Keratinocyte (primary cell): ENCODE results near the gene DPF3. TPM values are rescaled to one million over a fixed set of nuclear protein-coding genes. Genes with fewer than 3 reads are reported as not detected.

ENCODE experiments used
- DNase-seq: peaks from one replicate; pipeline ENCODE4 v3.0.0-alpha.2; 2011; ENCODE audit warnings: low read depth, missing footprints, low spot score
- FAIRE-seq: peaks from 2 replicates; lab custom pipeline; 2011; peaks lifted over from hg19 to GRCh38; lab: Jason Lieb, UNC
- H2AFZ ChIP-seq: 2 replicates; pipeline ENCODE4 v1.6.0; 2012; ENCODE audit warnings: low read length, control low read depth, inconsistent platforms; ENCODE audit not compliant: control insufficient read depth
- H3K27ac ChIP-seq: 2 replicates; pipeline ENCODE4 v1.5.1; 2011; ENCODE audit warnings: low read length; ENCODE audit not compliant: control insufficient read depth, insufficient read depth
- H3K27me3 ChIP-seq: 3 replicates; pipeline ENCODE4 v1.6.0; 2011; ENCODE audit warnings: low read length; ENCODE audit not compliant: control insufficient read depth, insufficient read depth; ENCODE audit errors: extremely low read depth
- H3K36me3 ChIP-seq, 2 experiments: 2 replicates in 1 of 2; 3 replicates in 1 of 2; pipeline ENCODE4 v1.5.1; 2011; ENCODE audit warnings: low read length in 2 of 2, mild to moderate bottlenecking in 1 of 2; ENCODE audit not compliant: control insufficient read depth in 2 of 2, insufficient read depth in 2 of 2; ENCODE audit errors: extremely low read depth in 1 of 2
- H3K4me1 ChIP-seq: 3 replicates; pipeline ENCODE4 v1.5.1; 2011; ENCODE audit warnings: low read length; ENCODE audit not compliant: control insufficient read depth, insufficient read depth; ENCODE audit errors: extremely low read depth
- H3K4me2 ChIP-seq: 3 replicates; pipeline ENCODE4 v1.6.0; 2011; ENCODE audit warnings: low read depth, low read length; ENCODE audit not compliant: control insufficient read depth, insufficient read depth; ENCODE audit errors: extremely low read depth
- H3K4me3 ChIP-seq, 3 experiments: fragments of 200-600 bp in 1 of 3; sonication (generic) in 1 of 3; 2 replicates in 2 of 3; 3 replicates in 1 of 3; pipeline ENCODE4 v1.5.1; 2011 to 2016; ENCODE audit warnings: low read length in 3 of 3, mild to moderate bottlenecking in 3 of 3, control low read depth in 2 of 3, inconsistent platforms in 1 of 3, low read depth in 1 of 3, mixed read lengths in 1 of 3, mixed run types in 1 of 3, moderate library complexity in 1 of 3; ENCODE audit not compliant: control insufficient read depth in 2 of 3, insufficient read depth in 2 of 3; ENCODE audit errors: extremely low read depth in 1 of 3
- H3K79me2 ChIP-seq: 2 replicates; pipeline ENCODE4 v1.6.0; 2012; ENCODE audit warnings: low read length; ENCODE audit not compliant: control insufficient read depth, insufficient read depth
- H3K9ac ChIP-seq: 3 replicates; pipeline ENCODE4 v1.6.0; 2011; ENCODE audit warnings: low read length; ENCODE audit not compliant: control insufficient read depth, insufficient read depth; ENCODE audit errors: extremely low read depth
- H3K9me1 ChIP-seq: 3 replicates; pipeline ENCODE4 v1.6.0; 2011; ENCODE audit warnings: low read length; ENCODE audit not compliant: control insufficient read depth, insufficient read depth; ENCODE audit errors: extremely low read depth
- H3K9me3 ChIP-seq: 2 replicates; pipeline ENCODE4 v1.5.1; 2012; ENCODE audit warnings: low read depth, low read length; ENCODE audit not compliant: control insufficient read depth
- H4K20me1 ChIP-seq: 3 replicates; pipeline ENCODE4 v1.6.0; 2011; ENCODE audit warnings: low read length; ENCODE audit not compliant: control insufficient read depth, insufficient read depth; ENCODE audit errors: extremely low read depth
- EZH2 ChIP-seq: IDR thresholded peaks from one replicate; pipeline ENCODE4 v1.6.1; 2012; ENCODE audit warnings: inconsistent platforms, mild to moderate bottlenecking, low read length, moderate library complexity
- dilution Hi-C: fragments of 300-500 bp; cut with MboI; formaldehyde crosslinking; loops from one replicate; pipeline ENCODE4 v1.7.0; 2020; ENCODE audit warnings: low sequenced_read_pairs; ENCODE audit not compliant: extremely low pct_ligation_motif_present
- polyA plus RNA-seq, 5 experiments: library from polyadenylated mRNA; depleted of rRNA in 3 of 5; stranded (reverse) in 3 of 5; stranded (forward) in 1 of 5; unstranded in 1 of 5; fragments of >200 nt; gene quantifications; 1 replicate in 1 of 5; 2 replicates in 3 of 5; 3 replicates in 1 of 5; pipeline versions ENCODE4 v1.2.1 to v1.2.3, GENCODE V29; 2011 to 2012; ENCODE audit warnings: missing spikeins in 2 of 5, low read depth in 1 of 5, low replicate concordance in 1 of 5
- TF ChIP-seq, protein P1 (sequence below), 3 experiments: IDR thresholded peaks in 1 of 3; conservative IDR thresholded peaks in 1 of 3; optimal IDR thresholded peaks in 1 of 3; 2 replicates in 2 of 3; 3 replicates in 1 of 3; pipeline versions ENCODE3 to v1.5.1; 2011; ENCODE audit warnings: low read length in 3 of 3, mild to moderate bottlenecking in 3 of 3, moderate library complexity in 2 of 3, control low read depth in 1 of 3, inconsistent platforms in 1 of 3; ENCODE audit not compliant: insufficient read depth in 2 of 3; ENCODE audit errors: extremely low read depth in 1 of 3

The DPF3 gene
- polyA plus RNA-seq, 1 donor (not counting 4 experiments of a cell fraction or from before 2014, with no cell fraction given) = 1.1 TPM

DNA sequence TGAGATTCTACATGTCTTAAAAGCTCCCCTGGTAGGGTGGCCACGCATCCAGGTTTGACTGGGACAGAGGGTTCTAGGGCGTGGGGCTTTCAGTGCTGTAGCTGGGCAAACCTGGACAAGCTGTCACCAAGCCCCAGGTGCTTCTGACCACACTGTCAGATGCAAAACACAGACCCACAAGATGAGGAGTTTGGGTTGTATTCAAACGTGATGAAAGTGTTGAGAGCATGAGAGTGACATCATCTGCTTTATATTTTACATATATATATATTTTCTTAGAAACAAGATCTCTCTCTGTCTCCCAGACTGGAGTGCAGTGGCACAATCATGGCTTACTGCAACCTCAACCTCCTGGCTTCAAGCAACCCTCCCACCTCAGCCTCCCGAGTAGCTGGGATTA, 210.1 kb downstream of the DPF3 start:
- Histone ChIP-seq H3K9me1 (no peaks in the 10 kb centered on the region), H3K4me3 (no peak overlapping the region), H2AFZ (no peak overlapping the region), H3K27ac (no peak overlapping the region), H3K79me2 (no peaks in the 10 kb centered on the region), H3K4me1 (peaks cover 7% of the 10 kb centered on the region), H3K9me3 (no peaks in the 10 kb centered on the region), H4K20me1 (no peaks in the 10 kb centered on the region), H3K9ac (no peak overlapping the region), H3K36me3 (no peaks in the 10 kb centered on the region), H3K27me3 (no peaks in the 10 kb centered on the region), H3K4me2 (no peak overlapping the region)
- FAIRE-seq (no peak), DNase-seq (no peak)
- TF ChIP-seq, protein P1, sequence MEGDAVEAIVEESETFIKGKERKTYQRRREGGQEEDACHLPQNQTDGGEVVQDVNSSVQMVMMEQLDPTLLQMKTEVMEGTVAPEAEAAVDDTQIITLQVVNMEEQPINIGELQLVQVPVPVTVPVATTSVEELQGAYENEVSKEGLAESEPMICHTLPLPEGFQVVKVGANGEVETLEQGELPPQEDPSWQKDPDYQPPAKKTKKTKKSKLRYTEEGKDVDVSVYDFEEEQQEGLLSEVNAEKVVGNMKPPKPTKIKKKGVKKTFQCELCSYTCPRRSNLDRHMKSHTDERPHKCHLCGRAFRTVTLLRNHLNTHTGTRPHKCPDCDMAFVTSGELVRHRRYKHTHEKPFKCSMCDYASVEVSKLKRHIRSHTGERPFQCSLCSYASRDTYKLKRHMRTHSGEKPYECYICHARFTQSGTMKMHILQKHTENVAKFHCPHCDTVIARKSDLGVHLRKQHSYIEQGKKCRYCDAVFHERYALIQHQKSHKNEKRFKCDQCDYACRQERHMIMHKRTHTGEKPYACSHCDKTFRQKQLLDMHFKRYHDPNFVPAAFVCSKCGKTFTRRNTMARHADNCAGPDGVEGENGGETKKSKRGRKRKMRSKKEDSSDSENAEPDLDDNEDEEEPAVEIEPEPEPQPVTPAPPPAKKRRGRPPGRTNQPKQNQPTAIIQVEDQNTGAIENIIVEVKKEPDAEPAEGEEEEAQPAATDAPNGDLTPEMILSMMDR (optimal IDR thresholded peaks at IDR 0.05 in 1 of 3, IDR thresholded peaks at IDR 0.05 in 1 of 3, conservative IDR thresholded peaks at IDR 0.05 in 1 of 3; ENCODE audit: extremely low read depth in 1 of 3, insufficient read depth in 2 of 3, low read length in 3 of 3) = no peak
- no peak for TF ChIP-seq EZH2
- dilution Hi-C loops = no loop called here

DNA sequence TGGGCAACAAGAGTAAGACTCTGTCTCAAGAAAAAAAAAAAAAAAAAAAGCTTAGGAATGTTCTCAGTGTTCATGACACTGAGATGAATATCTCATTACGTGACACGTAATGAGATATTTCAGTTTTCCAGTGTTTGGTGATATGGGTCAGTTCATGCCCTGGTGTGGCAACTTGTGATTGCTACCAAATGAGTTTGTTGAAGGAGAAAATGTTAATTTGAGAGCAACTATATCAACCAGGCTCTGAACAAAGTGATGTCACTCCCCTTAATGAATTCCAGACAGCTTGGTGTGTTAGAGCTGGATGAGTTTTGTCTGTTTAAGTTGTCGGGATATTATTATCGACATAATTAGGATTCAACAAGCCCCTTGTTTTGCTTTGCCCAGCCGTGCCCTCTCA, 211.7 kb downstream of the DPF3 start:
- FAIRE-seq (no peak), DNase-seq (no peak)
- dilution Hi-C loops = no loop called here
- H4K20me1 ChIP-seq = no peaks in the 10 kb centered on the region
- no peak overlapping the region for H3K9ac ChIP-seq
- no peak overlapping the region for H3K27ac ChIP-seq
- H3K4me3 ChIP-seq = no peak overlapping the region
- no peaks in the 10 kb centered on the region for H3K27me3 ChIP-seq
- H3K4me1 ChIP-seq = peaks cover 9% of the 10 kb centered on the region
- H2AFZ ChIP-seq = no peak overlapping the region
- H3K9me3 ChIP-seq = no peaks in the 10 kb centered on the region
- no peak overlapping the region for H3K4me2 ChIP-seq
- TF ChIP-seq EZH2 = no peak
- TF ChIP-seq, protein P1 (optimal IDR thresholded peaks at IDR 0.05 in 1 of 3, IDR thresholded peaks at IDR 0.05 in 1 of 3, conservative IDR thresholded peaks at IDR 0.05 in 1 of 3; ENCODE audit: extremely low read depth in 1 of 3, insufficient read depth in 2 of 3, low read length in 3 of 3) = no peak
- no peaks in the 10 kb centered on the region for H3K9me1 ChIP-seq
- no peaks in the 10 kb centered on the region for H3K79me2 ChIP-seq
- no peaks in the 10 kb centered on the region for H3K36me3 ChIP-seq
